Left cardiac atrium (tissue), 2 donors: ENCODE data around the gene AXL. TPM values are rescaled to one million over a fixed set of nuclear protein-coding genes. Genes with fewer than 3 reads are reported as not detected.

Experiments used
- total RNA-seq, 2 donors: library from RNA; stranded (reverse); fragmentation: NEBNext Ultra II Directional; extraction: Animal tissue kit (Norgen Biotek cat#: 25700); gene quantifications; one replicate each; pipeline ENCODE4 v1.2.1, GENCODE V29; 2021
- donor health status: DM: no; HTN: yes; CAD: no; lungs with severe emphysema.
- donor health status: DM: yes; HTN: yes; CAD: no.

The AXL gene
- total RNA-seq, 2 donors from 2014 or later = 27.5 to 31.8 TPM

Other genes starting within 250 kb of the AXL start
- gene CYP2B6, start 227.9 kb upstream of the AXL start, total RNA-seq = under 1 TPM in 1 of 2 donors, not detected in 1; 0.12 TPM
- not detected for gene CYP2A13, start 130.8 kb upstream of the AXL start, total RNA-seq
- gene CYP2F1, start 104.8 kb upstream of the AXL start, total RNA-seq = not detected
- gene CYP2S1, start 26.0 kb upstream of the AXL start, total RNA-seq = 1 to 10 TPM; 1.1 to 1.3 TPM
- 100 to 1,000 TPM; 116 to 147 TPM for gene HNRNPUL1, start 45.1 kb downstream of the AXL start, total RNA-seq
- gene CCDC97, start 90.9 kb downstream of the AXL start, total RNA-seq = 10 to 100 TPM; 18.0 to 18.6 TPM
- gene TGFB1, start 134.7 kb downstream of the AXL start, total RNA-seq = 10 to 100 TPM; 29.3 to 31.5 TPM
- gene B9D2, start 144.9 kb downstream of the AXL start, total RNA-seq = 1 to 10 TPM; 3.5 to 4.1 TPM
- 1 to 10 TPM; 6.3 to 6.8 TPM for gene TMEM91, start 157.3 kb downstream of the AXL start, total RNA-seq
- gene EXOSC5, start 178.1 kb downstream of the AXL start, total RNA-seq = 10 to 100 TPM in 1 of 2 donors, 1 to 10 TPM in 1; 8.1 to 13.4 TPM
- gene BCKDHA, start 178.6 kb downstream of the AXL start, total RNA-seq = 10 to 100 TPM; 24.0 to 31.4 TPM
- gene B3GNT8, start 208.2 kb downstream of the AXL start, total RNA-seq = 1 to 10 TPM; 1.4 to 3.2 TPM
- 10 to 100 TPM; 59.0 to 67.6 TPM for gene DMAC2, start 220.7 kb downstream of the AXL start, total RNA-seq
- gene ERICH4, start 223.9 kb downstream of the AXL start, total RNA-seq = not detected